GM12878 (cell line): Measurements from ENCODE around the gene BBS9. TPM values are rescaled to one million over a fixed set of nuclear protein-coding genes. Genes with fewer than 3 reads are reported as not detected.

ENCODE experiments used
- ATAC-seq: fragments of 200-7000 bp; cut with Tn5 transposase; 3 replicates; pipeline ENCODE4 v1.9.1; 2020; ENCODE audit warnings: mild to moderate bottlenecking, moderate library complexity
- BruUV-seq: library from RNA; stranded (reverse); fragments of 400-500 nt; replicated peaks from 2 replicates; lab custom pipeline; 2021; lab: Mats Ljungman, UMichigan
- CTCF ChIA-PET: fragments of 300-600 bp; sonication (Branson Sonifier 250); formaldehyde crosslinking; extraction: SDS; loops from one replicate; lab custom pipeline; 2021; ENCODE audit warnings: inconsistent platforms; lab: Yijun Ruan, JAX
- POLR2A ChIA-PET: fragments of 350-600 bp; formaldehyde crosslinking; extraction: SDS; loops from one replicate; lab custom pipeline; 2021; ENCODE audit warnings: inconsistent platforms; lab: Charles Lee
- RAD21 ChIA-PET: fragments of 300-600 bp; sonication (Branson Sonifier 250); formaldehyde crosslinking; loops from one replicate; lab custom pipeline; 2023; ENCODE audit warnings: antibody characterized with exemption; ENCODE audit not compliant: unreplicated experiment; lab: Charles Lee
- SMC1A ChIA-PET: fragments of 300-600 bp; sonication (Branson Sonifier 250); formaldehyde crosslinking; loops from one replicate; lab custom pipeline; 2023; ENCODE audit not compliant: unreplicated experiment, uncharacterized antibody; lab: Charles Lee
- DNase-seq: peaks from one replicate; pipeline ENCODE4 v3.0.0-alpha.2; 2011; ENCODE audit warnings: low read depth, low spot score
- FAIRE-seq: peaks from 3 replicates; lab custom pipeline; 2011; peaks lifted over from hg19 to GRCh38; lab: Jason Lieb, UNC
- H2AFZ ChIP-seq: 2 replicates; pipeline ENCODE4 v1.6.0; 2011; ENCODE audit warnings: low read depth, low read length, control low read depth; ENCODE audit not compliant: control insufficient read depth
- H3K27ac ChIP-seq: 2 replicates; pipeline ENCODE4 v1.5.1; 2011; ENCODE audit warnings: control low read depth; ENCODE audit not compliant: control insufficient read depth, insufficient read depth
- H3K27me3 ChIP-seq, 2 experiments: replicated peaks in 1 of 2; 2 replicates each; pipeline versions ENCODE4 v1.6.0 to v1.6.1; 2011; ENCODE audit warnings: low read length in 1 of 2; ENCODE audit not compliant: control insufficient read depth in 2 of 2, insufficient read depth in 2 of 2
- H3K36me3 ChIP-seq, 2 experiments: 2 replicates each; pipeline ENCODE4 v1.5.1; 2011; ENCODE audit warnings: low read length in 1 of 2; ENCODE audit not compliant: control insufficient read depth in 2 of 2, insufficient read depth in 2 of 2
- H3K4me1 ChIP-seq: 2 replicates; pipeline ENCODE4 v1.6.1; 2011; ENCODE audit warnings: mild to moderate bottlenecking, low read length, moderate library complexity, mixed read lengths; ENCODE audit not compliant: control insufficient read depth, insufficient read depth
- H3K4me2 ChIP-seq: 2 replicates; pipeline ENCODE4 v1.6.0; 2011; ENCODE audit warnings: control low read depth; ENCODE audit not compliant: control insufficient read depth, insufficient read depth
- H3K4me3 ChIP-seq: fragments of 200-600 bp; sonication (generic); 2 replicates; pipeline ENCODE4 v1.5.1; 2016
- H3K79me2 ChIP-seq: 2 replicates; pipeline ENCODE4 v1.6.0; 2011; ENCODE audit warnings: low read length; ENCODE audit not compliant: control insufficient read depth, insufficient read depth
- H3K9ac ChIP-seq: 2 replicates; pipeline ENCODE4 v1.8.0; 2011; ENCODE audit warnings: low read length, control low read depth, mixed read lengths; ENCODE audit not compliant: control insufficient read depth, insufficient read depth
- H3K9me3 ChIP-seq: replicated peaks from 3 replicates; pipeline ENCODE4 v1.5.1; 2011; ENCODE audit warnings: mild to moderate bottlenecking, low read length; ENCODE audit not compliant: control insufficient read depth, insufficient read depth
- H4K20me1 ChIP-seq: 2 replicates; pipeline ENCODE4 v1.6.0; 2011; ENCODE audit not compliant: control insufficient read depth, insufficient read depth
- ATF7 ChIP-seq: fragments of 450-650 bp; IDR thresholded peaks from 2 replicates; pipeline ENCODE4 v1.6.1; 2016; ENCODE audit warnings: low read depth, mild to moderate bottlenecking
- BACH1 ChIP-seq: fragments of 450-650 bp; IDR thresholded peaks from 2 replicates; pipeline ENCODE4 v1.6.1; 2017; ENCODE audit warnings: mild to moderate bottlenecking, borderline replicate concordance
- BHLHE40 ChIP-seq, 2 experiments: fragments of 450-650 bp in 1 of 2; IDR thresholded peaks; 2 replicates each; pipeline ENCODE4 v1.6.1; 2011 to 2017; ENCODE audit warnings: low read depth in 2 of 2, borderline replicate concordance in 1 of 2, improper control_type of control experiment in 1 of 2, low read length in 1 of 2, mild to moderate bottlenecking in 1 of 2
- CBX3 ChIP-seq: fragments of 200-600 bp; sonication (generic); IDR thresholded peaks from 2 replicates; pipeline ENCODE4 v1.6.1; 2016; ENCODE audit warnings: low read depth, borderline replicate concordance
- CREM ChIP-seq: IDR thresholded peaks from 2 replicates; pipeline ENCODE4 v1.6.1; 2014; ENCODE audit warnings: antibody characterized with exemption, low read depth
- E2F4 ChIP-seq: IDR thresholded peaks from 2 replicates; pipeline ENCODE4 v1.6.1; 2012; ENCODE audit warnings: low read depth, low read length, improper control_type of control experiment
- E4F1 ChIP-seq: fragments of 450-650 bp; IDR thresholded peaks from 2 replicates; pipeline ENCODE4 v1.6.1; 2018; ENCODE audit warnings: borderline replicate concordance, mild to moderate bottlenecking; ENCODE audit not compliant: partially characterized antibody
- EED ChIP-seq: sonication (generic); IDR thresholded peaks from 2 replicates; pipeline ENCODE4 v1.6.1; 2016; ENCODE audit warnings: antibody characterized with exemption, low read depth
- EZH2 ChIP-seq: IDR thresholded peaks from 2 replicates; pipeline ENCODE4 v1.6.1; 2012; ENCODE audit warnings: low read depth, mild to moderate bottlenecking, control low read depth, inconsistent platforms, low read length, borderline replicate concordance; ENCODE audit not compliant: control insufficient read depth
- KLF5 ChIP-seq: fragments of 450-650 bp; IDR thresholded peaks from 2 replicates; pipeline ENCODE4 v1.6.1; 2014; ENCODE audit warnings: mild to moderate bottlenecking; ENCODE audit not compliant: partially characterized antibody
- MTA2 ChIP-seq: fragments of 450-650 bp; IDR thresholded peaks from 2 replicates; pipeline ENCODE4 v1.6.1; 2016; ENCODE audit warnings: low read depth, mild to moderate bottlenecking, moderate library complexity
- MYB ChIP-seq: fragments of 150-350 bp; IDR thresholded peaks from 2 replicates; pipeline ENCODE4 v1.6.1; 2014; ENCODE audit warnings: mild to moderate bottlenecking, low read depth, low read length, borderline replicate concordance
- NFXL1 ChIP-seq: fragments of 450-650 bp; IDR thresholded peaks from 2 replicates; pipeline ENCODE4 v1.6.1; 2017; ENCODE audit warnings: antibody characterized with exemption, mild to moderate bottlenecking, borderline replicate concordance
- PAX8 ChIP-seq: fragments of 450-650 bp; IDR thresholded peaks from 2 replicates; pipeline ENCODE4 v1.6.1; 2017; ENCODE audit warnings: mild to moderate bottlenecking, moderate library complexity
- POU2F2 ChIP-seq: IDR thresholded peaks from 3 replicates; pipeline ENCODE4 v1.6.1; 2011; ENCODE audit warnings: low read depth, mild to moderate bottlenecking, low read length, borderline replicate concordance
- RUNX3 ChIP-seq: IDR thresholded peaks from 2 replicates; pipeline ENCODE4 v1.6.1; 2012; ENCODE audit warnings: low read length, inconsistent platforms
- SMAD5 ChIP-seq: IDR thresholded peaks from 2 replicates; pipeline ENCODE4 v1.6.1; 2016; ENCODE audit warnings: antibody characterized with exemption, low read depth
- SP1 ChIP-seq: IDR thresholded peaks from one replicate; pipeline ENCODE4 v1.6.1; 2011; ENCODE audit warnings: low read depth, low read length
- SPI1 ChIP-seq: IDR thresholded peaks from 2 replicates; pipeline ENCODE4 v1.6.1; 2011; ENCODE audit warnings: low read depth, mild to moderate bottlenecking, low read length, moderate library complexity, borderline replicate concordance; ENCODE audit not compliant: insufficient read depth
- TCF3 ChIP-seq: IDR thresholded peaks from 2 replicates; pipeline ENCODE4 v1.6.1; 2012; ENCODE audit warnings: low read depth, mild to moderate bottlenecking, low read length, borderline replicate concordance; ENCODE audit not compliant: insufficient read depth
- TCF7 ChIP-seq: IDR thresholded peaks from 2 replicates; pipeline ENCODE4 v1.6.1; 2014; ENCODE audit warnings: antibody characterized with exemption, borderline replicate concordance
- ZNF24 ChIP-seq: fragments of 450-650 bp; IDR thresholded peaks from 2 replicates; pipeline ENCODE4 v1.6.1; 2017; ENCODE audit warnings: antibody characterized with exemption, mild to moderate bottlenecking
- ZNF274 ChIP-seq: IDR thresholded peaks from one replicate; pipeline ENCODE4 v1.8.0; 2011; ENCODE audit not compliant: insufficient read length, insufficient read depth
- ZNF384 ChIP-seq: IDR thresholded peaks from 2 replicates; pipeline ENCODE4 v1.6.1; 2012; ENCODE audit warnings: low read depth, mild to moderate bottlenecking, low read length, improper control_type of control experiment, borderline replicate concordance
- ZNF622 ChIP-seq: fragments of 450-650 bp; IDR thresholded peaks from 2 replicates; pipeline ENCODE4 v1.6.1; 2017; ENCODE audit warnings: mild to moderate bottlenecking, inconsistent platforms
- WGBS: methylation state at CpG from one replicate; pipeline ENCODE4 v1.1.6; 2016; ENCODE audit warnings: low lambda C conversion rate; ENCODE audit not compliant: insufficient replicate concordance, insufficient coverage; ENCODE audit errors: missing lambda C conversion rate; 5-methylcytosine and 5-hydroxymethylcytosine counted together
- in situ Hi-C: fragments of 300-500 bp; cut with MboI; formaldehyde crosslinking; loops from 9 replicates; pipeline ENCODE4 v1.14.3; 2018; ENCODE audit warnings: mixed read lengths
- intact Hi-C: fragments of 100-400 bp; cut with micrococcal nuclease; formaldehyde crosslinking; loops from one replicate; pipeline ENCODE4 v1.14.2; 2022; ENCODE audit not compliant: unreplicated experiment
- polyA plus RNA-seq, 11 experiments: library from polyadenylated mRNA; depleted of rRNA in 4 of 11; unstranded in 6 of 11; stranded (reverse) in 5 of 11; fragments of >200 nt; fragmentation: Nextera tagmentation in 4 of 11; fragmentation: Illumina TruSeq in 1 of 11; extraction: Ambion mirVana in 4 of 11; extraction: Trizol in 1 of 11; gene quantifications; 1 replicate in 1 of 11; 2 replicates in 10 of 11; pipeline versions ENCODE4 v1.2.1 to v1.2.3, GENCODE V29; 2011 to 2016; ENCODE audit warnings: inconsistent platforms in 2 of 11, missing spikeins in 2 of 11, low read depth in 1 of 11
- total RNA-seq, 4 experiments: library from RNA; depleted of rRNA in 3 of 4; stranded (reverse); fragments of >200 nt in 3 of 4; fragmentation: Illumina TruSeq in 1 of 4; extraction: Trizol in 1 of 4; gene quantifications; 2 replicates each; pipeline versions ENCODE4 v1.2.1 to v1.2.3, GENCODE V29; 2013 to 2021

BBS9 gene
- total and polyA plus RNA-seq, 10 of the 15 experiments (the other 5 are each of a cell fraction or from before 2014, with no cell fraction given): 1.2 to 5.6 (median 2.3) TPM

GRCh38 chr7:33591490-33591889, 462.1 kb downstream of the BBS9 start:
- no peak for FAIRE-seq
- DNase-seq: no peak
- H3K27ac ChIP-seq: no peak overlapping the region
- H3K27me3 ChIP-seq: no peaks in the 10 kb centered on the region
- no peak overlapping the region for H3K4me2 ChIP-seq
- no peaks in the 10 kb centered on the region for H3K9me3 ChIP-seq
- ChIA-PET RAD21 (no interaction called here), POLR2A (interaction anchor here (1.0 kb wide), 1 partner anchor 83 kb away, joined by 3 read pairs; no protein-coding TSS in a partner anchor), SMC1A (interaction anchor here (1.4 kb wide), 1 partner anchor 132 kb away, joined by 4 read pairs; no protein-coding TSS in a partner anchor), CTCF (interaction anchor here (0.8 kb wide), 1 partner anchor 92 kb away, joined by 3 read pairs; no protein-coding TSS in a partner anchor)
- intact Hi-C loops (no loop called here), in situ Hi-C loops (no loop called here)
- no peaks in the 10 kb centered on the region for H3K79me2 ChIP-seq
- H3K36me3 ChIP-seq: no peaks in the 10 kb centered on the region
- H4K20me1 ChIP-seq: no peaks in the 10 kb centered on the region
- H3K9ac ChIP-seq: no peak overlapping the region
- no peak overlapping the region for H3K4me3 ChIP-seq
- no TSS peak for BruUV-seq
- no peak overlapping the region for H2AFZ ChIP-seq
- H3K4me1 ChIP-seq: no peaks in the 10 kb centered on the region
- 60% methylated on average over 5 of the region's 5 CpGs for WGBS
- peak; percentile 35; the same call in 1 of the 3 replicates for ATAC-seq
- TF ChIP-seq SMAD5 (no peak), E4F1 (no peak), TCF3 (no peak), NFXL1 (no peak), EED (no peak), CBX3 (no peak), BHLHE40 (IDR thresholded peaks at IDR 0.05; ENCODE audit: borderline replicate concordance in 1 of 2, low read depth in 2 of 2, low read length in 1 of 2) (peak in 1 of 2 experiments; percentile 9; a peak in 1 of 4 replicates), TCF7 (no peak), SP1 (no peak), ZNF274 (no peak), ZNF384 (no peak), POU2F2 (no peak), SPI1 (peak; percentile 74; the same call in 1 of the 2 replicates), RUNX3 (no peak), ATF7 (no peak), MYB (no peak), KLF5 (no peak), MTA2 (peak; percentile 48; the same call in 1 of the 2 replicates), BACH1 (no peak), E2F4 (no peak), CREM (no peak), EZH2 (no peak), ZNF622 (no peak), ZNF24 (no peak), PAX8 (no peak)
